ENCODE results near the gene MRGPRD.

GRCh38 chr11:68976095-68976494 is 4.7 kb downstream of the MRGPRD start:
- TF ChIP-seq ZBTB11 (CRISPR knock-in tag; IDR thresholded peaks at IDR 0.05) = no peak
- TF ChIP-seq ETV6 (conservative IDR thresholded peaks at IDR 0.05 in 1 of 2, IDR thresholded peaks at IDR 0.05 in 1 of 2; ENCODE audit: borderline replicate concordance in 1 of 2, low read depth in 1 of 2) = no peak
- TF ChIP-seq ZNF217 (IDR thresholded peaks at IDR 0.05) = no peak
- TF ChIP-seq HCFC1 (IDR thresholded peaks at IDR 0.05; ENCODE audit: low read length) = no peak
- TF ChIP-seq EZH2 (IDR thresholded peaks at IDR 0.05; ENCODE audit: borderline replicate concordance, control insufficient read depth, low read depth, low read length) = no peak
- no peak for TF ChIP-seq GATAD2B (conservative IDR thresholded peaks at IDR 0.05; ENCODE audit: low read depth)
- no peak for TF ChIP-seq CTCF (IDR thresholded peaks at IDR 0.05 in 2 of 3, conservative IDR thresholded peaks at IDR 0.05 in 1 of 3; ENCODE audit: control insufficient read depth in 2 of 3, extremely low read depth in 1 of 3, insufficient read depth in 1 of 3, low read depth in 3 of 3, low read length in 3 of 3)
- no peak for TF ChIP-seq SMC3 (IDR thresholded peaks at IDR 0.05; ENCODE audit: borderline replicate concordance, low read length)
- TF ChIP-seq MAX (IDR thresholded peaks at IDR 0.05; ENCODE audit: low read depth, low read length) = no peak
- no peak for TF ChIP-seq SP1 (IDR thresholded peaks at IDR 0.05; ENCODE audit: low read depth, low read length)
- no peak for TF ChIP-seq EP300 (IDR thresholded peaks at IDR 0.05; ENCODE audit: borderline replicate concordance in 1 of 2, control insufficient read depth in 1 of 2, low read depth in 2 of 2, low read length in 2 of 2)
- no peak for TF ChIP-seq TAF1 (IDR thresholded peaks at IDR 0.05; ENCODE audit: borderline replicate concordance, low read depth, low read length)
- no peak for TF ChIP-seq REST (IDR thresholded peaks at IDR 0.05; ENCODE audit: low read depth, low read length)
- no peak for TF ChIP-seq JUND (IDR thresholded peaks at IDR 0.05; ENCODE audit: low read depth, low read length)

All from GM12878 (cell line).